ENCODE measurements around the gene ACBD4. TPM values are rescaled to one million over a fixed set of nuclear protein-coding genes. Genes with fewer than 3 reads are reported as not detected.
A peak's percentile ranks its signal among the peaks of the same experiment; 100 is the strongest.

The ACBD4 gene
- total and polyA plus RNA-seq, 10 of the 15 experiments (the other 5 are each of a cell fraction or from before 2014, with no cell fraction given), result 0.20 to 13.8 (median 6.9) TPM

DNA sequence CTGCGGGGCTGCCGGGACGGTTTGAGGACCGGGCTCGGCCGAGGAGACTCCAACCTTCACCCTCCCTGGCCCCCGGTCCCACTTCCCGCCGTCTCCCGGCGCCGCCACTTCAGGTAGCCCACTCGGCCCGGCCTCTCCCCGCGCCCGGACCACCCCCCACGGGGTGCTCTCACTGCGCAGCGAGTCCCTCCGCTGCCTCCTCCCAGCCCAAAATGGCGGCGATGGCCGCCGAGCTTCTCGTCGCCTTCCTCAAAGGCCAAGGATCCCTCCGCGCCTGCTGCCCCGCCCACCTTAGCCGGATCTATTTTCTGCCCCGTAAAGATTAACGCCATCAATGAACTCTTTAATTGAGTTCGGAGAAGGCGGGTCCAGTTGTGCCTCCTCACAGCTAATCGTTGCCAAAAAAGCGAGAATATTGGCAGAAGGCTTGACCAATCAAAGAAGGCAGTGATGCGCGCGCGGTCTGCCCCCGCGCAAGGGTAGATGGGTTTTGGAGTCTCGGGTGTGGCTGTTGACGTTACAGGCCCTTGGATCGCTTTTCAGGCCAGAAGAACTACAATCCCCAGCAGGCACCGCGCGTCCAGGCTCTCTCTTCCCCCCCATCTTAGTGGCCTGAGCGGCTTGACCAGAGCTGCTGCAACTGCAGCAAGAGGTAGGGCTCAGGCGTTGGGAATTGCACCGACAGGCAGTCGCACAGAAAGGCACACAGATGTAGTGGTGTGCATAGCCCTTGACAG, 26.0 kb downstream of the ACBD4 start, which contains the start of gene HEXIM2:
TSS of gene HEXIM2 (plus strand) at position 588 of the 737 bp plus-strand sequence. CDS start 919 bp downstream, outside the sequence.
- ChIA-PET CTCF (interaction anchor here (0.7 to 7.4 kb wide), 13 partner anchors 11 to 1940 kb away, joined by 3 to 199 read pairs (median 4); partner anchors contain the start of genes ACBD4 and HEXIM1), SMC1A (ENCODE audit: uncharacterized antibody, unreplicated experiment) (interaction anchor here (0.6 to 6.4 kb wide), 13 partner anchors 11 to 259 kb away, joined by 3 to 114 read pairs (median 4); partner anchors contain the start of genes ACBD4 and HEXIM1), RAD21 (ENCODE audit: unreplicated experiment) (interaction anchor here (0.7 to 4.7 kb wide), 13 partner anchors 10 to 219 kb away, joined by 3 to 100 read pairs (median 4); partner anchors contain the start of genes ACBD4, HEXIM1 and MAP3K14), POLR2A (interaction anchor here (0.6 to 6.6 kb wide), 17 partner anchors 10 to 1000 kb away, joined by 3 to 239 read pairs (median 4); partner anchors contain the start of genes HEXIM1 and NMT1)
- DNase-seq (ENCODE audit: low read depth, low spot score), result peak; percentile 100
- H4K20me1 ChIP-seq (ENCODE audit: control insufficient read depth, insufficient read depth), result no peaks in the 10 kb centered on the region
- peak within 1 kb of the TSS; percentile 78 for H2AFZ ChIP-seq (ENCODE audit: control insufficient read depth, low read depth, low read length)
- peak; percentile 96 for ATAC-seq
- intact Hi-C loops (cut with micrococcal nuclease; ENCODE audit: unreplicated experiment) (loop anchor here (1.0 kb wide), 1 partner anchor 13 kb away; the partner anchor contains the start of gene HEXIM1), in situ Hi-C loops (cut with MboI) (no loop called here)
- WGBS (ENCODE audit: insufficient coverage, insufficient replicate concordance, low lambda C conversion rate, missing lambda C conversion rate), result 1% methylated on average over 42 of the region's 53 CpGs
- peak; percentile 98 for FAIRE-seq
- no TSS peak for BruUV-seq (replicated peaks)
- peak within 1 kb of the TSS; percentile 99 for H3K4me2 ChIP-seq (ENCODE audit: control insufficient read depth, insufficient read depth)
- no peaks in the 10 kb centered on the region for H3K9me3 ChIP-seq (replicated peaks; ENCODE audit: control insufficient read depth, insufficient read depth, low read length)
- peak within 1 kb of the TSS; percentile 100 for H3K9ac ChIP-seq (ENCODE audit: control insufficient read depth, insufficient read depth, low read length)
- H3K27ac ChIP-seq (ENCODE audit: control insufficient read depth, insufficient read depth), result peak within 1 kb of the TSS; percentile 98
- no peaks in the 10 kb centered on the region for H3K27me3 ChIP-seq (replicated peaks in 1 of 2; ENCODE audit: control insufficient read depth in 2 of 2, insufficient read depth in 2 of 2, low read length in 1 of 2)
- peak within 1 kb of the TSS; percentile 86 for H3K4me3 ChIP-seq
- peaks cover 8% of the 10 kb centered on the region for H3K4me1 ChIP-seq (ENCODE audit: control insufficient read depth, insufficient read depth, low read length)
- H3K36me3 ChIP-seq (ENCODE audit: control insufficient read depth in 2 of 2, insufficient read depth in 2 of 2, low read length in 1 of 2), result no peaks in the 10 kb centered on the region
- H3K79me2 ChIP-seq (ENCODE audit: control insufficient read depth, insufficient read depth, low read length), result peaks cover 36% of the 10 kb centered on the region
- peak; percentile 76; the same call in 1 of the 2 replicates for TF ChIP-seq SMARCA5 (IDR thresholded peaks at IDR 0.05)
- peak; percentile 98 for TF ChIP-seq NFYB (IDR thresholded peaks at IDR 0.05; ENCODE audit: insufficient read depth, low read depth, low read length)
- peak; percentile 69 for TF ChIP-seq RELA (IDR thresholded peaks at IDR 0.05; ENCODE audit: borderline replicate concordance, partially characterized antibody)
- TF ChIP-seq, protein P1, sequence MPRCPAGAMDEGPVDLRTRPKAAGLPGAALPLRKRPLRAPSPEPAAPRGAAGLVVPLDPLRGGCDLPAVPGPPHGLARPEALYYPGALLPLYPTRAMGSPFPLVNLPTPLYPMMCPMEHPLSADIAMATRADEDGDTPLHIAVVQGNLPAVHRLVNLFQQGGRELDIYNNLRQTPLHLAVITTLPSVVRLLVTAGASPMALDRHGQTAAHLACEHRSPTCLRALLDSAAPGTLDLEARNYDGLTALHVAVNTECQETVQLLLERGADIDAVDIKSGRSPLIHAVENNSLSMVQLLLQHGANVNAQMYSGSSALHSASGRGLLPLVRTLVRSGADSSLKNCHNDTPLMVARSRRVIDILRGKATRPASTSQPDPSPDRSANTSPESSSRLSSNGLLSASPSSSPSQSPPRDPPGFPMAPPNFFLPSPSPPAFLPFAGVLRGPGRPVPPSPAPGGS (IDR thresholded peaks at IDR 0.05; ENCODE audit: borderline replicate concordance, insufficient read depth, low read depth, low read length, poor library complexity, severe bottlenecking), result no peak
- peak; percentile 98 for TF ChIP-seq CHD2 (IDR thresholded peaks at IDR 0.05; ENCODE audit: borderline replicate concordance, low read depth, low read length)
- TF ChIP-seq CREB1 (IDR thresholded peaks at IDR 0.05; ENCODE audit: low read depth), result peak; percentile 90
- TF ChIP-seq HDAC2 (IDR thresholded peaks at IDR 0.05), result no peak
- TF ChIP-seq, protein P2, sequence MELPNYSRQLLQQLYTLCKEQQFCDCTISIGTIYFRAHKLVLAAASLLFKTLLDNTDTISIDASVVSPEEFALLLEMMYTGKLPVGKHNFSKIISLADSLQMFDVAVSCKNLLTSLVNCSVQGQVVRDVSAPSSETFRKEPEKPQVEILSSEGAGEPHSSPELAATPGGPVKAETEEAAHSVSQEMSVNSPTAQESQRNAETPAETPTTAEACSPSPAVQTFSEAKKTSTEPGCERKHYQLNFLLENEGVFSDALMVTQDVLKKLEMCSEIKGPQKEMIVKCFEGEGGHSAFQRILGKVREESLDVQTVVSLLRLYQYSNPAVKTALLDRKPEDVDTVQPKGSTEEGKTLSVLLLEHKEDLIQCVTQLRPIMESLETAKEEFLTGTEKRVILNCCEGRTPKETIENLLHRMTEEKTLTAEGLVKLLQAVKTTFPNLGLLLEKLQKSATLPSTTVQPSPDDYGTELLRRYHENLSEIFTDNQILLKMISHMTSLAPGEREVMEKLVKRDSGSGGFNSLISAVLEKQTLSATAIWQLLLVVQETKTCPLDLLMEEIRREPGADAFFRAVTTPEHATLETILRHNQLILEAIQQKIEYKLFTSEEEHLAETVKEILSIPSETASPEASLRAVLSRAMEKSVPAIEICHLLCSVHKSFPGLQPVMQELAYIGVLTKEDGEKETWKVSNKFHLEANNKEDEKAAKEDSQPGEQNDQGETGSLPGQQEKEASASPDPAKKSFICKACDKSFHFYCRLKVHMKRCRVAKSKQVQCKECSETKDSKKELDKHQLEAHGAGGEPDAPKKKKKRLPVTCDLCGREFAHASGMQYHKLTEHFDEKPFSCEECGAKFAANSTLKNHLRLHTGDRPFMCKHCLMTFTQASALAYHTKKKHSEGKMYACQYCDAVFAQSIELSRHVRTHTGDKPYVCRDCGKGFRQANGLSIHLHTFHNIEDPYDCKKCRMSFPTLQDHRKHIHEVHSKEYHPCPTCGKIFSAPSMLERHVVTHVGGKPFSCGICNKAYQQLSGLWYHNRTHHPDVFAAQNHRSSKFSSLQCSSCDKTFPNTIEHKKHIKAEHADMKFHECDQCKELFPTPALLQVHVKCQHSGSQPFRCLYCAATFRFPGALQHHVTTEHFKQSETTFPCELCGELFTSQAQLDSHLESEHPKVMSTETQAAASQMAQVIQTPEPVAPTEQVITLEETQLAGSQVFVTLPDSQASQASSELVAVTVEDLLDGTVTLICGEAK (IDR thresholded peaks at IDR 0.05; ENCODE audit: borderline replicate concordance), result peak; percentile 71; the same call in 1 of the 2 replicates
- no peak for TF ChIP-seq BCL11A (IDR thresholded peaks at IDR 0.05; ENCODE audit: low read depth, low read length)
- no peak for TF ChIP-seq ZNF622 (IDR thresholded peaks at IDR 0.05)
- TF ChIP-seq SUZ12 (IDR thresholded peaks at IDR 0.05; ENCODE audit: unreplicated experiment), result no peak
- 0 out of 4 replicates have a peak, but pooled peaks of 1 of the 2 experiments have one; percentile 17 for TF ChIP-seq SRF (IDR thresholded peaks at IDR 0.05; ENCODE audit: low read depth in 2 of 2, low read length in 2 of 2)
- TF ChIP-seq, protein P3, sequence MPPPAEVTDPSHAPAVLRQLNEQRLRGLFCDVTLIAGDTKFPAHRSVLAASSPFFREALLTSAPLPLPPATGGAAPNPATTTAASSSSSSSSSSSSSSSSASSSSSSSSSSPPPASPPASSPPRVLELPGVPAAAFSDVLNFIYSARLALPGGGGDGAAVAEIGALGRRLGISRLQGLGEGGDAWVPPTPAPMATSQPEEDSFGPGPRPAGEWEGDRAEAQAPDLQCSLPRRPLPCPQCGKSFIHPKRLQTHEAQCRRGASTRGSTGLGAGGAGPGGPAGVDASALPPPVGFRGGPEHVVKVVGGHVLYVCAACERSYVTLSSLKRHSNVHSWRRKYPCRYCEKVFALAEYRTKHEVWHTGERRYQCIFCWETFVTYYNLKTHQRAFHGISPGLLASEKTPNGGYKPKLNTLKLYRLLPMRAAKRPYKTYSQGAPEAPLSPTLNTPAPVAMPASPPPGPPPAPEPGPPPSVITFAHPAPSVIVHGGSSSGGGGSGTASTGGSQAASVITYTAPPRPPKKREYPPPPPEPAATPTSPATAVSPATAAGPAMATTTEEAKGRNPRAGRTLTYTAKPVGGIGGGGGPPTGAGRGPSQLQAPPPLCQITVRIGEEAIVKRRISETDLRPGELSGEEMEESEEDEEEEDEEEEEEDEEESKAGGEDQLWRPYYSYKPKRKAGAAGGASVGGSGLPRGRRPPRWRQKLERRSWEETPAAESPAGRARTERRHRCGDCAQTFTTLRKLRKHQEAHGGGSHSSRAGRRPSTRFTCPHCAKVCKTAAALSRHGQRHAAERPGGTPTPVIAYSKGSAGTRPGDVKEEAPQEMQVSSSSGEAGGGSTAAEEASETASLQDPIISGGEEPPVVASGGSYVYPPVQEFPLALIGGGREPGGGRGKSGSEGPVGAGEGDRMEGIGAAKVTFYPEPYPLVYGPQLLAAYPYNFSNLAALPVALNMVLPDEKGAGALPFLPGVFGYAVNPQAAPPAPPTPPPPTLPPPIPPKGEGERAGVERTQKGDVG (CRISPR knock-in tag; IDR thresholded peaks at IDR 0.05), result no peak
- no peak for TF ChIP-seq MTA3 (IDR thresholded peaks at IDR 0.05; ENCODE audit: borderline replicate concordance, low read length)

Measured in GM12878 (cell line).